Ascending aorta (tissue), 2 donors: ENCODE data around the gene LRFN4. TPM values are rescaled to one million over a fixed set of nuclear protein-coding genes. Genes with fewer than 3 reads are reported as not detected.

ENCODE experiments used
- DNase-seq, 2 donors: peaks; one replicate each; pipeline ENCODE4 v3.0.0-alpha.2; 2019; ENCODE audit warnings: low spot score in 2 of 2
- H3K27ac ChIP-seq, 2 donors: fragments of 200-600 bp; sonication (generic); one replicate each; pipeline ENCODE4 v1.5.1; 2016 to 2017; ENCODE audit warnings: mild to moderate bottlenecking in 1 of 2
- H3K27me3 ChIP-seq: fragments of 200-600 bp; sonication (generic); one replicate; pipeline ENCODE4 v1.5.1; 2017
- H3K36me3 ChIP-seq, 2 donors: fragments of 200-600 bp; sonication (generic); one replicate each; pipeline ENCODE4 v1.5.1; 2016
- H3K4me1 ChIP-seq, 2 donors: fragments of 200-600 bp; sonication (generic); one replicate each; pipeline ENCODE4 v1.5.1; 2016 to 2017; ENCODE audit warnings: mild to moderate bottlenecking in 1 of 2
- H3K4me3 ChIP-seq, 2 donors: fragments of 200-600 bp; sonication (generic); one replicate each; pipeline ENCODE4 v1.5.1; 2016 to 2017; ENCODE audit warnings: mild to moderate bottlenecking in 1 of 2
- H3K9me3 ChIP-seq, 2 donors: fragments of 200-600 bp; sonication (generic); one replicate each; pipeline ENCODE4 v1.5.1; 2016
- CTCF ChIP-seq, 3 experiments: fragments of 200-600 bp in 2 of 3; fragments of 450-650 bp in 1 of 3; sonication (generic) in 2 of 3; IDR thresholded peaks; one replicate each; pipeline ENCODE4 v1.5.1; 2016 to 2019; ENCODE audit warnings: antibody characterized with exemption in 3 of 3, mild to moderate bottlenecking in 1 of 3, moderate library complexity in 1 of 3
- intact Hi-C: fragments of 100-400 bp; cut with DNase I; formaldehyde crosslinking; loops from one replicate; pipeline ENCODE4 v1.15.1; 2023
- total RNA-seq: library from RNA; depleted of rRNA; stranded (reverse); fragments of >200 nt; gene quantifications from one replicate; pipeline ENCODE4 v1.1.0, GENCODE V29; 2016

LRFN4 gene
- total RNA-seq, 1 donor from 2014 or later, result 60.5 TPM

DNA sequence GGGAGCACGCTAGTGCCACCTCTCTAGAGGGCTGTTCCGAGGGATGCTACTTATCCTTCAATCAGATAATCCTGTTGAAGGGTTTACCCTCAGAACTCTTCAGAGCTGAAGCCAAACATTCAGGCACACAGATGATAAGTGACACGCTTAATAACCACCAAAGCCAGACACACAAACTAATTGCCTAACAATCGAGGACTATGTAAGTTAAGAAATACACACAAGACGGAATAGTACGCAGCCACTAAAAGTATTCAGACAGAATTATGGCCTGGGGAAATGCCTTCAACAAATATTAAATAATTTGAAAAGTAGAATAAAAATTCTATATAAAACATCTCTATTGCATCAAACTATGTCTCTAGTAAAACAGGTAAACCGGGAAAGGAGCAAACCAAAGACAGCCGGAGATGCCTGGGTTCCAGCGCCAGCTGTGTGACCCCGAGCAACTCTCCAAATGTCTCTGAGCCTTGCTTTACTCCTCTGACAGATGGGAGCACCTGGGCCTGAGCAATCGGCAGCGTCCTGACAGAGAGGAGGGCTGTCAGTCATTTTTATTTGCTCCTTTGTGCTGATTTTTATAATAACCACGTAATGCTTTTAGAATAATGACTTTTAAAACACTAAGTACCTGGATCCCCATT lies 11.3 kb downstream of the LRFN4 start:
- Histone ChIP-seq H3K4me1 (no peaks in the 10 kb centered on the region), H3K27ac (no peak overlapping the region), H3K9me3 (no peaks in the 10 kb centered on the region), H3K36me3 (peaks cover 7 to 13% of the 10 kb centered on the region in 2 donors), H3K27me3 (no peaks in the 10 kb centered on the region), H3K4me3 (no peak overlapping the region)
- TF ChIP-seq CTCF (IDR thresholded peaks at IDR 0.05), result no peak
- intact Hi-C loops, result no loop called here
- no peak for DNase-seq

DNA sequence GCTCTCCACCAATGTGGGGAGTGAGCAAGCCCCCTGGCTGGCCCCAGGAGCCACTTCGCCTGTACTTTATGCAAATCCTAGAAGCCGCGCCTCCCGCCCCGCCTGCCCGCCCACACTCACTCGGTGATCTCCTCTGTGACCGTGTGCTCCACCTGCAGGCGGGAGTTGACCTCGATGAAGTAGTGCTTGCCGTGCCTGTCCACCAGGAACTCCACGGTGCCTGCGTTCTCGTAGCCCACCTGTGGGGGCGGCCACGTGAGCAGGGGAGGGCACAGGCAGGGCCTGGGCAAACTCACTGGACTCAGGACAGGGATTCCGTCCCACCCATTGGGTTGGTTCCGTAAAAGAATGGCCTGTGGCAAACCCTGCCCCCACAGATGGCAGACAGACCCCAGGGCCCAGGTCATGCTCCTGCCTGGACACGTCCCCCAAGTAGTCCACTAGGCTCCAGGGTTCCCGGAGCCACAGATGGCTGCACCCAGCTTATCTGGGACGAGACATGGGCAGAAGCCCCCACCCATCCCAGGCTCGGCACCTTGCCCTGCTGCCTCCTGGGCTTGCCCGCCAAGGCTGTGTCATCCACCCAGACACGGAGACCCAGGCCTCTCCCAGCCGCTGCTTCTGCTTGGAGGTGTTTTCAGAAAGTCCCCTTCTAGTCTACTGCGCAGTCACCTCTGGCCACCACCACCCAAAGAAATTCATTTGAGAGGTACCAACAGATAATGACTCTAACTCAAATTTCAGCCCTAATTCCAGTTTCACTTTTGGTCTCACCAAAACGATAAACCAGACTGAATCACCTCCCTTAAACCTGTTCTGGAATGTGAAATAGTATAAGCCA lies 12.1 kb downstream of the LRFN4 start:
- H3K27me3 ChIP-seq, result no peaks in the 10 kb centered on the region
- no peaks in the 10 kb centered on the region for H3K9me3 ChIP-seq
- no peak for TF ChIP-seq CTCF (IDR thresholded peaks at IDR 0.05)
- intact Hi-C loops, result no loop called here
- no peak overlapping the region for H3K4me3 ChIP-seq
- H3K27ac ChIP-seq, result no peak overlapping the region
- peaks cover 7 to 13% of the 10 kb centered on the region in 2 donors for H3K36me3 ChIP-seq
- H3K4me1 ChIP-seq, result no peaks in the 10 kb centered on the region
- DNase-seq, result no peak

- Histone ChIP-seq H3K36me3 (peaks cover 7 to 13% of the 10 kb centered on the region in 2 donors), H3K4me1 (no peaks in the 10 kb centered on the region), H3K9me3 (no peaks in the 10 kb centered on the region), H3K27me3 (no peaks in the 10 kb centered on the region), H3K27ac (no peak overlapping the region), H3K4me3 (no peak overlapping the region)
- intact Hi-C loops, result no loop called here
- TF ChIP-seq CTCF (IDR thresholded peaks at IDR 0.05), result no peak
- no peak for DNase-seq
These were observed 12.7 kb downstream of the LRFN4 start for GRCh38 chr11:66869567-66869870.

DNA sequence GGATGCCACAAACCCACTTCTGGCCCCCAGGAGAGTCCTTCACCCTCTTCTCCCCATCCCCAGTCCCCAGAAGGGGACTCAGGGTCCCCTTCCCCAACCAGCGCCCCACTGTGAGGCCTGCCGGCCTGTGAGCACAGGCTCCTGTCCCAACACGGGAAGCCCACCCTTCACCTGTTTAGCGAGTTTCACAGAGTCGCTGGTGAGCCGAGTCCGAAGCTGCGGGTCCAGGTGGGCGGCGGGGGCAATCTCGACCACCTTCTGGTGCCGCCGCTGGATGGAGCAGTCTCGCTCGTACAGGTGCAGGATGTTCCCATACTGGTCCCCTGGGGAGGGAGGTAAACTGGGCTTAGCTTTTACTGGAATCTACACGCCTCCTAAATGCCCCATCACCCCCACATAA lies 13.3 kb downstream of the LRFN4 start:
- DNase-seq, result no peak
- Histone ChIP-seq H3K36me3 (peaks cover 7 to 13% of the 10 kb centered on the region in 2 donors), H3K27ac (no peak overlapping the region), H3K4me1 (no peaks in the 10 kb centered on the region), H3K4me3 (no peak overlapping the region), H3K27me3 (no peaks in the 10 kb centered on the region), H3K9me3 (no peaks in the 10 kb centered on the region)
- intact Hi-C loops, result no loop called here
- TF ChIP-seq CTCF (IDR thresholded peaks at IDR 0.05), result no peak

- H3K4me1 ChIP-seq, result no peaks in the 10 kb centered on the region
- no peak overlapping the region for H3K4me3 ChIP-seq
- H3K36me3 ChIP-seq, result peaks cover 7 to 13% of the 10 kb centered on the region in 2 donors
- H3K27ac ChIP-seq, result no peak overlapping the region
- no peaks in the 10 kb centered on the region for H3K9me3 ChIP-seq
- no peaks in the 10 kb centered on the region for H3K27me3 ChIP-seq
- intact Hi-C loops, result no loop called here
- DNase-seq, result no peak
- TF ChIP-seq CTCF (IDR thresholded peaks at IDR 0.05), result no peak
These were observed 14.0 kb downstream of the LRFN4 start for GRCh38 chr11:66870616-66871520.
